ENCODE results near the gene SPN.

- TF ChIP-seq MYC (IDR thresholded peaks at IDR 0.05; ENCODE audit: borderline replicate concordance, low read length) (no peak), POLR2A (IDR thresholded peaks at IDR 0.05; ENCODE audit: low read length) (no peak), BHLHE40 (IDR thresholded peaks at IDR 0.05; ENCODE audit: low read depth, low read length) (no peak), CBX2 (IDR thresholded peaks at IDR 0.05; ENCODE audit: borderline replicate concordance, low read depth) (no peak), CTCF (IDR thresholded peaks at IDR 0.05) (no peak), RFX5 (IDR thresholded peaks at IDR 0.05) (no peak), USF2 (IDR thresholded peaks at IDR 0.05) (no peak), PBX3 (IDR thresholded peaks at IDR 0.05) (no peak), SMC3 (IDR thresholded peaks at IDR 0.05) (no peak)
Observed at GRCh38 chr16:29698484-29699323, 35.7 kb downstream of the SPN start.

Measured in A549 (cell line).